Adrenal gland (tissue), 5 donors: ENCODE data around the gene PXYLP1.

ENCODE experiments used
- POLR2A ChIP-seq, 2 donors: fragments of 450-650 bp; IDR thresholded peaks; one replicate each; pipeline ENCODE4 v1.6.1; 2017; ENCODE audit warnings: antibody characterized with exemption in 2 of 2, mild to moderate bottlenecking in 2 of 2, moderate library complexity in 1 of 2
- TF ChIP-seq, protein P1 (sequence below), 6 experiments: fragments of 450-650 bp in 4 of 6; fragments of 200-600 bp in 2 of 6; sonication (generic) in 1 of 6; IDR thresholded peaks; 1 replicate in 5 of 6; 2 replicates in 1 of 6; pipeline versions ENCODE4 v1.5.1 to v1.8.0; 2016 to 2021; ENCODE audit warnings: antibody characterized with exemption in 6 of 6, mild to moderate bottlenecking in 2 of 6, moderate library complexity in 1 of 6
- donor health status: DM: no; HTN: no; CAD: no.

DNA sequence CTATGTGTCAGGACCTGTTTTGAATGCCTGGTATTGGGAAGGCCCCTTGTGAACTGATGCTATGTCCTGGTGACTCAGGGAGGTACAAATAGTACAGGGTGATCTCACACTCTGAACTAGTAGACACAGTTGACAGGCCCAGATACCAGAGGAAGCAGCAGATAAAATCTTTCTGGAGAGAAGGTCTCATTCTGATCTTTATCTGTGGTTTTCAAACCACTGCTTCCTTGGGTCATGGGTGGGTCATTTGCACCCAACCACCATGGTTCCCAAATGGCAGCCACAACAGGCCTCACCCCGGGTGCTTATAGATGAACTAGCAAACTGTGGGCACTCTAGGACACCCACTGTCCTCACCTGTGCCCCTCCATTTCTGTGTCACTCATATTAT is 43.4 kb downstream of the PXYLP1 start:
- no peak for TF ChIP-seq POLR2A (IDR thresholded peaks at IDR 0.05)
- TF ChIP-seq, protein P1, sequence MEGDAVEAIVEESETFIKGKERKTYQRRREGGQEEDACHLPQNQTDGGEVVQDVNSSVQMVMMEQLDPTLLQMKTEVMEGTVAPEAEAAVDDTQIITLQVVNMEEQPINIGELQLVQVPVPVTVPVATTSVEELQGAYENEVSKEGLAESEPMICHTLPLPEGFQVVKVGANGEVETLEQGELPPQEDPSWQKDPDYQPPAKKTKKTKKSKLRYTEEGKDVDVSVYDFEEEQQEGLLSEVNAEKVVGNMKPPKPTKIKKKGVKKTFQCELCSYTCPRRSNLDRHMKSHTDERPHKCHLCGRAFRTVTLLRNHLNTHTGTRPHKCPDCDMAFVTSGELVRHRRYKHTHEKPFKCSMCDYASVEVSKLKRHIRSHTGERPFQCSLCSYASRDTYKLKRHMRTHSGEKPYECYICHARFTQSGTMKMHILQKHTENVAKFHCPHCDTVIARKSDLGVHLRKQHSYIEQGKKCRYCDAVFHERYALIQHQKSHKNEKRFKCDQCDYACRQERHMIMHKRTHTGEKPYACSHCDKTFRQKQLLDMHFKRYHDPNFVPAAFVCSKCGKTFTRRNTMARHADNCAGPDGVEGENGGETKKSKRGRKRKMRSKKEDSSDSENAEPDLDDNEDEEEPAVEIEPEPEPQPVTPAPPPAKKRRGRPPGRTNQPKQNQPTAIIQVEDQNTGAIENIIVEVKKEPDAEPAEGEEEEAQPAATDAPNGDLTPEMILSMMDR (IDR thresholded peaks at IDR 0.05) = no peak
